ENCODE measurements around the gene TFB1M.
"Not testable (repeated sequence)": the region's sequence is repeated elsewhere in the genome, so short reads cannot be mapped to it uniquely, and the experiment has no call there.

Gene TFB1M

DNA sequence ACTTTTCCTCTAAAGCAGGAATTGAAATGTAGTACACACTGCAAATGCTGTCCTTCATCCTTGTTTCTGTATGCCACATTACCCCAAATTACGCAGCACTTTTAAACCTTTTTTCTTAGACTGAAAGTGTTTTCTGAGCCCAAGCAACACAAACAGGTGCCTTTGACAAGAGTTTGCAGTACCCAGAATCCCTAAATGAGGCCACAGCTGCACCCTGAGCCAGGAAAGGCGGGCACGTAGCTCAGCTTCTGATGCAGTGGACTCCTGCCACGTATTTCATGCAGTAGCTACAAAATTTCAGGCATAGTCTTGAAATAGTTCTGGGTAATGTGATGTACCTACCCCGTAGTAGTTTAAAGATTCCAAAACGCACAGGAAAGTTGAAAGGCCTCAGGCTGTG lies 81.4 kb downstream of the TFB1M start:
- no peak for DNase-seq

DNA sequence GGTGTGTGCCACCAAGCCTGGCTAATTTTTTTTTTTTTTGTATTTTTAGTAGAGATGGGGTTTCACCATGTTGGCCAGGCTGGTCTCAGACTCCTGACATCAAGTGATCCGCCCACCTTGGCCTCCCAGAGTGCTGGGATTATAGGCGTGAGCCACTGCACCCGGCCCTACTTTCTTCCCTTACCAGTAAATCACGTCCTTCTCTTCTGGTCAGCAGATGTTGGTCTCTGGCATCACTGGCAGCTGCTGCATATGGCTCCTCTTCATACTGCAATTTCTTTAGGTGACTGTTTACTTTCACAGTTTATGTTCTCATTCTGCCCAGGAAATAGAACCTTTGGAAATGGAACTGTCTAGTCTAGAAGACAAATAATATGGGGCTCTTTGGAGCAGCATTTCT lies 83.3 kb downstream of the TFB1M start:
- DNase-seq: not testable (repeated sequence)

DNA sequence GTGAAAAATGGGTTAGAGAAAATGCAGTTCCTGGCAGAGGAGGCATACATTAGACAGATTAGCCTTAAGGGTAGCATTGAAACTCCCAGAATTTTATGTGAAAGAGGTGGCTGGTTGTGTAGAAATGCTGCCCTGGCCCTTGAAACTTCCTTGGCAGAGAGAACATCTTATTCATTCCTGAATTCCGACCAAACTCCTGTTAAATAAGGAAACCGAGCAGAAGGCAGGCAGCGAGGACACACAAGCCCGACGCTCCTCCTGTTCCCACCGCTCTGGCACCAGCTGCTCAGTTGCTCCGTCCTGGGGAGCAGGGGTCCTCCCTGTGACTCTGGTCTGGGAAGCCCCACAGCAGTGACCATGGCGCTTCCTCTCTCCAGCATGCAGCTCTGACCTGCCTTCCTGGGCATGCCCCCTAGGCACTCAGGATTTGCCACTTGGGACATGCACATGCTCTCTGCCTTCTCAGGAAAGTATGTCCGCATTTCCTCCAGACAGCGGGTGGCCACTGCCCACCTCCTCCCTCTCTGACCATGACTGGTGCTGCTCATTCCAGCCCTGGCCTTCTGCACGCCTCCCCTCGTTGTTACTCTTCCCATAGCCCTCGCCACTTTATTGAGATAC lies 85.6 kb downstream of the TFB1M start:
- DNase-seq: no peak

DNA sequence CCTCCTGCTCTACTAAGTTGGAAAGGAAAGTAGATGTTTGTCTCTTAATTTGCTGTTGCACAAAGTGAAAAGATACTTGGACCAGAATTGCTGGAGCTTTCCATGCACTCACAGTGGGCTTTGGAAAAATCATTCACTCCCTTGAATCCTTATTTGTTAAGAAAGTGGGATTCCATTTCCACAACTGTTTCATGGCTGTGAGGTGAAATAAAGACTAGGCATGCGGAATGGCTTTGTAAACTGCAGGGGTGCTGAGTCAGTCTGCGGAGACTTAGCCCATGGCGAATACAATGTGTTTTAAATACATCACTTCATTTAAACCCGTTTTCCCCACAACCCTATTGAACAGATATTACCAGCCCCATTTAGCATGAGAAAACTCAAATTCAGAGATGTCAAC lies 87.2 kb downstream of the TFB1M start:
- no peak for DNase-seq

DNA sequence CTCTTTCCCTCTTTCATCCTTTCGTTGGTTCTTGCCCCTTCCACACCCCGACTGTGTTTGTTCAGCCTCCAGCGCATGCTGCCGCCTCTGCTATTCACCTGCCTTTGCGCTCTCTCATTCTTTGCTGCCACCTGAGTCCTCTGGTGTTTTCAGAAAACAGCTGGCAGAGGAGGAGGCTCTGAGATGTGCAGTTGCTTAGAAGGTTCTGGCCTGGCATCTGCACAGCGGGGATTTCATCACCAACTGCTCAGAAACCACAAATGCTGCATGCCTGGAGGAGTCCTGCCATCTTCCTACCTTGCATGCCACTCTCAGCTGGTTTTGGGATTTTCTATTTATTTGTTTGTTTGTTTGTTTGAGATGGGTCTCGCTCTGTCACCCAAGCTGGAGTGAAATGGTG lies 89.7 kb downstream of the TFB1M start:
- no peak for DNase-seq

DNA sequence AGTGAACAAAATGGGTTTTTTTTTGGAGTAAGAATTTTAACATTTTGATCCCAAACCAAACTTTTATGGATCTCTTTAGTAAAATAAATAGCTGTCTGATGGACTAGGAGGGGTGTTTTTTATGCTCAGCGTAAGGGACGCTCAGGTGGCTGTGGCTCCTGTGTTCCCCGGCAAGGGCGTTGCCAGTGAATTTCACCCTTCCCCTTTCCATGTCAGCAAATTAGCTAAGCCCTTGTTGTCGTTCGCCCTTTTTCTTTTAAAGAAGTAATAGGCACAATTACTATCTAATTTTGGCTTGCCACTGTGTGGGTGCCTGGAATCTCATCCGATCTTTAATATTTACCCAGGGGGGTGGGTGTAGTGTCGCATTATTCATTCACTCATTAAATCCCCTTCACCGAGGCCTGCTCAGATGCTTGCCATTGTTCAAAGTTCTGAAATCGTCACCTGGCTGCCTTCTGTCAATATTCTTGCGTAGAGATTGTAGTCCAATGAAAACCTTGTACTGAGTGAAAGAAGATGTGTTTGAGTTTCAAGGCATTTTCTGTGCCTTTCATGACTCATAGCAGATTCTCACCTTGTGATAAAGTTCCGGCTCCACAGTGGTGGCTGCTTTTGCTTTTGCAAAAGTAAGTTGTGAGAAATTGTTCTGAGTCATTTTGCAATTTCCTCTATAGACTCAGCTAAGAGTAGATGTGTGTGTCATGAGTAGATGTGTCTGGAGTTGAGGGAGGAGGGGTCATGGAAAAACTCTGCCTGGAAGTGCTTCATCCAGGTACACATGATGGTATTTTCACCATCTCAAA lies 90.4 kb downstream of the TFB1M start:
- no peak for DNase-seq

DNA sequence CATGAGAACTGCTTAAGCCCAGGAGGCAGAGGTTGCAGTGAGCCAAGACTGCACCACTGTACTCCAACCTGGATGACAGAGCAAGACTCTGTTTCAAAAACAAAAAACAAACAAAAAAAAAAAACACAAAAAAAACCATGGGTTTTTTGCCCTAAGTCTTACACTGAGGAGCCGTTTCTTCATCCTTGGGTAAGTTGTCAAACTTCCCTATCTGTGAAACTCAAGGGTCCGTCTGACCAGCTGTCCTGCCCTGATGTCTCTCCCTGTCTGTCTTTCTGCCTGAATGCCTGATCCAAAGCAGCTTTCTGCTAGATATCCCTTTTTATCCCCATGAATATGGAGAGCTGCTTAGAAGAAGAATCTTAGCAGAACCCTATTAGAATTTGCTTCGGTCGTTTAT lies 91.8 kb downstream of the TFB1M start:
- no peak for DNase-seq

DNA sequence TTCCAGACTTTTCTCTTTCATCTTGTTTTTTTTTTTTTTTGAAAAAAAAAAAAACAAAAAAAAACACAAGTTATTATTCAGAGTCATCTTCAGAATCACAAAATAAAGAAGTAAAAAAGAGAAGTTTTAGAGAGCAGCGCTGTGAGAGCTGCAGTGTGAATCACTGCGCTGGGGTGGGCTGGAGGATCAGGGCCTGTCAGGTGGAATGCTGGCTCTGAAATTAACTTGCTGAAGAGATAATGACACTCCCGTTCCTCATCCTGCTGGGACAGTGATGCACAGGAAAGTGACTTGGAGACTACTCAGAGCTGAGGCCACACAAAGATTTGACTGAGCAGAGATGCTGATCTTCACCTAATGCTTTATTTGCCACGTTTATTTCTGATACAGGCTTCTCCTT lies 93.2 kb downstream of the TFB1M start:
- no peak for DNase-seq

DNA sequence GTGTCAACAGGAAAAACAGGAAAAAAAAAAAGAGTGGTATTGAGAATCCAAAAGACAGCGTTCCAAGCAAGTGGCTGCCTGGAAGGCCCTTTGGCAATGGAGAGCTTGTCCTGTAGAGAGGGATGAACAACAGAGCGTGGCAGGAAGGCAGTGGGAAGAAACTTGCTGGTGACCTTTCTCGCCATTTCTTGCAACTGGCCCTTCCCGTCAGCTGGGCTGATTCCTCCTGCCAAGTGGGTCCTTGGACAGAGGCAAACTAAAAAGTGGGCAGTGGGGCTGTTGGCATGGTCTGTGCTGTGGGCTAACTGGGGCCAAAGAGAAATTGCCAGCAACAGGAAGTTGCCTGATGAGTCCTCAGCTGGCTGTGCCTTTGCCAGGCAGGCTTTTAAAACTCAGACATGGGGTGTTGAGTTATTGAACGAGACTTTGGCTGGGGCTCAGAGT lies 94.4 kb downstream of the TFB1M start:
- DNase-seq: peak; percentile 58

DNA sequence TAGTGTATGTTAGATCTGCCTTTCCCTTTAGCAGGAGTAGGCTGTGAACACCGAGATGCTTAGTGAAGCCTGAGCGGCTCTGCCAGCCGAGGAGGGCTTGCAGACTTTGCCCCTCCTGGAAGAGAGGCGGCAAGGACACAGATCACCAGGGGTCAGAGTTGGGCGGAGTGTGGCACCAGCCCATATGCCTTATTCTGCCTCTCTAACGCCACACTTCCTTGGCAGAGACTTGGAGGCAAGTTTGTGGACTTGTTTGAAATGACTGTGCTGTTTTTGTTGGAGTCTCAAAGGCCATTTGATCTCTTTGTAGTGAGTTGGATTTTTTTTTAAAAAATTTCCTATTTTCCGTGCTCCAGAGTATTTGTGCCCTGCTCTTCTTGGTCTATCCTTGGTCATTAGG lies 95.0 kb downstream of the TFB1M start:
- no peak for DNase-seq

DNA sequence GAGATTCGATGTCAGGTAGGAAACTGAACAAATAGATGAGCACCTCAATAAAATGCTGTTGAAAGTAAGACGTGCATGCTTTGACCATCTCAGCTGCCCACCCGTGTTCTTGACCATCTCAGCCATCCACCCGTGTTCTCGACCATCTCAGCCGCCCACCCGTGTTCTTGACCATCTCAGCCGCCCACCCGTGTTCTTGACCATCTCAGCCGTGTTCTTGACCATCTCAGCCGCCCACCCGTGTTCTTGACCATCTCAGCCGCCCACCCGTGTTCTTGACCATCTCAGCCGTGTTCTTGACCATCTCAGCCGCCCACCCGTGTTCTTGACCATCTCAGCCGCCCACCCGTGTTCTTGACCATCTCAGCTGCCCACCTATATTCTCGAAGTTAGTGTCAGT lies 95.6 kb downstream of the TFB1M start:
- not testable (repeated sequence) for DNase-seq

DNA sequence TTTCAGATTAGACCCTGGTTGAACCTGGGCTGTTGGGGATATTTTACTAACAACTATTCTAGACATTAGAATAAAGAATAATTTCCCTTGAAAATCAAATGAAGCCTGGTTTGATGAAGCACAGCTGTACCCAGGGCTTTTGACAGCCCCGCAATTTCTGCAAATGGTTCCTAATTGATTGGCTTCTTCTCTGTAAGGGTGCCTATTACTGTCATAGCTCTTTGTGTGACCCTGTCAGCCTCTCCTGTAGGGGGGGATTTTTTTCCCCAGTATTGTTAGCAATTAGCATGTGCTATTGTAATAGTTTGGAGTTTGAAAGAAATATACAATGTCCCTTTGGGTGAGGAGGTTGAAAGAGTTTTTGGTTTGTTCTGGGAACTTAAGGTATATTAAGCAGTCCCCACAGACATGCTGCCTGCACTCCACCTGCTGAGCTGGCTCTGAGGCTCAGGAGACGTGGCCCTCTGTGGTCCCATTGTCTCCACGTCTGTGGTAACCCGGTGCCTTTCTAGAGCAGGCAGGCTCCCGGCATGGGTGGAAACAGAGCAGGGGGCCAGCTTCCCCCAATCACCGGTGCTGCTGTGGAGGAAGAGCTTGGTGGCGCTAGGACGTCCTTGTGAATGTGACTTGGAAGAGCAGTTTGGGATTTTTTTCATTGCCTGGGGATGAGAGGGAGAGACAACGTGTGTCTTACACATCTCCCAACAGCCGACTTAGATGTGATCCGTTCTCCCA lies 97.8 kb downstream of the TFB1M start:
- no peak for DNase-seq

DNA sequence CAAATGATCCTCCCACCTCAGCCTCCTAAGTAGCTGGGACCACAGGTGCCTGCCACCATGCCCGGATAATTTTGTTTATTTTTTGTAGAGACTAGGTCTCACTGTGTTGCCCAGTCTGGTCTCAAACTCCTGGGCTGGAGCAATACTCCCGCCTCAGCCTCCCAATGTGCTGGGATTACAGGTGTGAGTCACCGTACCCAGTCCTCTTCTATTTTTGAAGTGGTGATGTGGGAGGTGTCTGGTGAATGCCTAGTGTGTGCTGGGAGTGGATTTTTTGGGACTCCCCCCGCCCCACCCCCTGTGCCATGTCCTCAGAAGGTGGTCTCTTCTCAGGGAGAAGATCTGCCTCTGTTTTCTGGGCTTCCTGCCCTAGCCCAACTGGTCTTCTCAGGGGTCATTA lies 98.4 kb downstream of the TFB1M start:
- no peak for DNase-seq

DNA sequence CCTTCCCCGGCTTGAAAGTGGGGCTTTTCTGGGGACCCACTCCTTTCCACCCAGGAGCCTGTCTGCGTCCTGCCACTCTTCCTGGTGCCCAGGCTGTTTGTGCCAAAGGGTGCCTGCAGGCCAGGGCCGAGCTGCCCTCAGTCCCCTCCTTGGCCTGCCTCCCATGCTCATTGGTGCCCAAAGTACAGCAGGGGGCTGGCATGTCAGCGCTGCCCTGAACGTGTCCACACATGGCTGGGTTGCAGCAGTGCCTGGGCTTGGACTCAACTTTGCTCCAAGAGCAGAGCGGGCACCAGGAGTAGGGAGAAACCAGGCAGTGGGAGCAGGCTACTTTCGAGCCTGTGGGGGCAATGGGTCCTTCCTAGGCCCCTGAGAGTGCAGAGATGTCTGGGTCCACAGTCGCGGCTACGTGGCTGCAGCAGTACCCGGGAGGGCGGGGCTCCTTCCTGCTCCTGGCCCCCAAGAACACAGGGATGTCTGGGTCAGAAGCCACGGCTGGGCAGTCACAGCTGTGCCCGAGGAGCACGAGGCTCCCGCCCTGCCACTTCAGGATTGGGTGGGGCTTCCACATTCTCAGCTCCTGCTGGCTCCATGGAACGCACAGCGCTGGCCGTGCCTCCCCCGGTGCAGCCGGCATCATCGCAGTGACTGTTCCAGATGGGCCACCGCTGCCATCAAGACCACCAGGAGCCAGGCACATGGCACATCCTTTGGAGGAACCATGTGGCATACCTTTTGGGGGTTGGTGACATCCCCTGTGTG lies 100.5 kb downstream of the TFB1M start:
- no peak for DNase-seq

DNA sequence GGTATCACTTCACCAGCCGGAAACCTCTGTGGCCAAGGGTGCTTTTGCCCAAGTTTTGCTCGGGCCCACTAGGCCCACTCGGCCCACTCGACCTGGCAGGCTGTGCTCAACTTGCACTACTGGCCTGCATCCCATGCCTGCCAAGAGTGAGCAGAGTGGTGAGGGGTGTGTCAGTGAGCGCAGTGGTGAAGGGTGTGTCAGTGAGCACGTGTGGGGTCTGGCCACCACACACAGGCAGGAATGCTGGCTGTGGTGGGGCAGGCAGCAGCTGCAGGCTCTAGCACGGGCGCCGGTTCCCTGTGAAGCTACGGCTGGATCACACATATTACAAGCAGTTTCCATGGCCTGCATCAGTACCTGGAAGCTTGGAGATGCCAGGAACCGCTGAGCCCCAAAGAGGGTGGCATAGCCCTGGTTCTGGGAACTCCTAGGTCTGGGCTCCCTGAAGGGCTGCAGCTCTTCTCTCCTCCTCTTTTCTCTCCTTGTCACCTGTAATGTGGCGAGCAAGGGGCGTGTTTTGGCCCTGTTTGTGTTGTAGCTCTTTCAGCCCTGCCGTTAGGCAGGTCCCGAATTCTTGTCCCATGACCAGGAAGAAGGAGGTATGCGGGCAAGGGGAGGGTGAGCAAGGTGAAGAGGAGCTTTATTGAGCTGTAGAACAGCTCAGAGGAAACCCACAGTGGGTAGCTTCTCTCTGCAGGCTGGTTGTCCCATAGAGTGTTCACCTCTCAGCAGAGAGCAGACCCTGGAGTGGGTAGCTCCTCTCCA lies 101.5 kb downstream of the TFB1M start:
- no peak for DNase-seq

DNA sequence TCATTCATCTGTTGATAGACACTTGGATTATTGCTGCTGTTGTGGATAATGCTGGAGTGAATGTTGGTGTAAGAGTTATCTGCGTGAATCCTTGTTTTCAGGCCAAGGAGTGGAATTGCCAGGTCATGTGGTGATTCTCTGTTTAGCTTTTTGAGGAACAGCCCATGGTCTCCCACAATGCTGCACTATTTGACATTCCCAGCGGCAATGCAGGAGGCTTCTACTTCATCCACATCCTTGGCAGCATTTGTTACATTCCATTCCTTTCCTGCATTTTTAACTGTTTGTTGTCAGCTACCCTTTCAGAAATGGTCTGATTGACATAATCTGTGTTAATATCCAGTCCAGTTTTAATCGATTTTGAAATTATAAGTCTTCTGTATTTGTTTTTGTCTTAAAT lies 102.2 kb downstream of the TFB1M start:
- DNase-seq: no peak

DNA sequence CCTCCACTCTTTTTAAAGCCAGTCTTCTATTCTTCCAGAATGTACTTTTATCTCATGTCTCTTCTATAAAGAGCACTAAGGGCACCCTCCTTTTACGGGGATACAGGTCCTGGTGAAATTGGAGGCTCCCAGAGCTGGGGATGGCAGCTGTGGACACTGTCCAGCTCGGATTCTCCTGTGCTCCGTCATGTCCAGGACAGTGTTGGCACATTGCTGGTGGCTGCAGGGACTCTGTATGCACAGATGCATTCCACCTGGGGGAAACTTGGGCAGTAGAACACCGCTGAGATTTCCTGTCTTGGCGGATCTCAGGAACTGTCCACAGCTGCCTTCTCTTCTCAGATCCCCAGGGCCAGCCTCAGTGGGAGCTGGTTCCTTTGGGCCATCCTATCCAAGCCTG lies 107.1 kb downstream of the TFB1M start:
- DNase-seq: no peak
